GDM1 (cell line): ENCODE data around the gene NFKB1.

Source experiments
- DNase-seq: peaks from one replicate; lab custom pipeline; 2025; lab: John Stamatoyannopoulos, UW

The NFKB1 gene

DNA sequence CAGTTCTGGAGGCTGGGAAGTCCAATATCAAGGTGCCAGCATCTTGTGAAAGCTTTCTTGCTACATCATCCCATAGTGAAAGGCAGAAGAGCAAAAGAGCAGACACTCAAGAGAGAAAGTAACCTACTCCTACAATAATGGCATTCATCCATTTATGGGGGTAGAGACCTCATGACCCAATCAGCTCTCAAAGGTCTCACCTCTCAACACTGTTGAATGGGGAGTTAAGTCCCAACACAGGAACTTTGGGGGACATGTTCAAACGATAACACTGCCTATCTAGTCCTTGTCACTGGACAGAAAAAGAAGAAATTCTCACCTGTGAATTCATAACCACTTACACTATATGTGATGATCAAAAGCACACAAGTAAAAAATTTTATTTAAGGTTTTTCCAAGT lies 6.6 kb upstream of the NFKB1 start:
- no peak for DNase-seq

DNA sequence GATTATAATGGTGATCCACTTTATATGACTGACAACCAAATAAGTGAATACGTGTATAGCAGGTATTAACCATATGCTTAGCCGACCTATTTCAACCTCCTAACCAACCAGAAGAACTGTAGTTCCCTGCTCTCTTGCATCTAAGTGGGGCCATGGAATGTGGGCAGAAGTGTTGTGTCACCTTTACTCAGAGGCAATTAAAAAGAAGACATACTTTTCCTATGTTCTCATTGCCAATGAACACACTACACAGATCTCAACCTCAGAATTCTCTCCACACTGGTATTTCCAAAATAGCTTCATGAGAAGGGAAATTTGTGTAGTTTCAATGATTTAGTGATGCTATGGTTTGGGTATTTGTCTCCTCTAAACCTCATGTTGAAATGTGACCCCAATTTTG lies 3.2 kb upstream of the NFKB1 start:
- DNase-seq = no peak

DNA sequence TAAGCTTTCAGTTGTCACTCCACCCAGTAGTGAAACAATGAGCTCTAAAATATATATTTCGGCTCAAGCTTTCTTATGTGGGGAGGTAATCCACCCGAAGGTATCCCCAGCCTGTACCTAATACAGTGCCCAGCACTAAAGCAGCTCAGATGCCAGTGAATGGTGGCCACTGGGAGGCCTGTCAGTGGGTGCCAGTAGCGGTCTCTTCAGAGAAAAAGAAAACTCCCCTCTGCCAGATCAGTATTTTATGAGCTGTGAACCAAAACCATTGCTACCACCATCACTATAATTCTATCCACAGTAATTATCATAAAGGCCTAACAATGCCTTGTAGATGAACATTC lies 835 bp upstream of the NFKB1 start:
- no peak for DNase-seq

DNA sequence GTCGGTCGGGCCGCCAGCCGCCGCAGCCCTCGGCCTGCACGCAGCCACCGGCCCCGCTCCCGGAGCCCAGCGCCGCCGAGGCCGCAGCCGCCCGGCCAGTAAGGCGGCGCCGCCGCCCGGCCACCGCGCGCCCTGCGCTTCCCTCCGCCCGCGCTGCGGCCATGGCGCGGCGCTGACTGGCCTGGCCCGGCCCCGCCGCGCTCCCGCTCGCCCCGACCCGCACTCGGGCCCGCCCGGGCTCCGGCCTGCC lies 213 bp downstream of the NFKB1 start:
- DNase-seq = no peak

DNA sequence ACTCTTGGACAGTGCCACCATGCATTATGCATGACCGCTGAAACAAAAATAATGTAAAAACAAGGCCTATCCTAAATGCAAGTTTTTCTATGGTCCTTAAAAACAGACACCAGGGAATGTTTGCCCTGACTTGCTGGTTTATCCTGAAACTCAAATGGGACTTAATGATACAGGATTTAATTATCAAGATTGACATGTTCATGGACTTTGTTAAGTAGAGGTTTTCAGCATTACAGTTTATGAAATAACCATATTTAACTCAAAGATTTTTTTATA lies 1.3 kb downstream of the NFKB1 start:
- DNase-seq = no peak

DNA sequence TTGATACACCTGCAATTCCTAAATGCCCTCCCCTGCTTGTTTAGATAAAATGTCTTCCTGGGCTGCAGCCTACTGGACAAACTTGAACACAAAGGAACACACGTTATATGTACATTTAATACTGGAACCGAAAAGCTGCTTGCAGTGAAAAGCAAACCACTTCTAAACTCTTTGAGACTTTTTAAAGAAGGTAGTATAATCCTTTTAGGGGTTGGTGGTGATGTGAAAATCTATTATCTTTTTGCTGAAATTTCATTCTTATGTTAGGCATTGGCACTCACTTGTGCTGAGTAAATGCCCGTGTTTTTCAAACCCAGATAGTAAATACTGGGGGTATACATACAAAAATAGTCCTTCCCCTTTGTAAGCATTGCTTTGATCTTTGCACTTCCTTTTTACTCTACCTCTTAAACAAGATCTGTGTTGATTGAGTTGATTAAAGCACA lies 2.2 kb downstream of the NFKB1 start:
- no peak for DNase-seq

DNA sequence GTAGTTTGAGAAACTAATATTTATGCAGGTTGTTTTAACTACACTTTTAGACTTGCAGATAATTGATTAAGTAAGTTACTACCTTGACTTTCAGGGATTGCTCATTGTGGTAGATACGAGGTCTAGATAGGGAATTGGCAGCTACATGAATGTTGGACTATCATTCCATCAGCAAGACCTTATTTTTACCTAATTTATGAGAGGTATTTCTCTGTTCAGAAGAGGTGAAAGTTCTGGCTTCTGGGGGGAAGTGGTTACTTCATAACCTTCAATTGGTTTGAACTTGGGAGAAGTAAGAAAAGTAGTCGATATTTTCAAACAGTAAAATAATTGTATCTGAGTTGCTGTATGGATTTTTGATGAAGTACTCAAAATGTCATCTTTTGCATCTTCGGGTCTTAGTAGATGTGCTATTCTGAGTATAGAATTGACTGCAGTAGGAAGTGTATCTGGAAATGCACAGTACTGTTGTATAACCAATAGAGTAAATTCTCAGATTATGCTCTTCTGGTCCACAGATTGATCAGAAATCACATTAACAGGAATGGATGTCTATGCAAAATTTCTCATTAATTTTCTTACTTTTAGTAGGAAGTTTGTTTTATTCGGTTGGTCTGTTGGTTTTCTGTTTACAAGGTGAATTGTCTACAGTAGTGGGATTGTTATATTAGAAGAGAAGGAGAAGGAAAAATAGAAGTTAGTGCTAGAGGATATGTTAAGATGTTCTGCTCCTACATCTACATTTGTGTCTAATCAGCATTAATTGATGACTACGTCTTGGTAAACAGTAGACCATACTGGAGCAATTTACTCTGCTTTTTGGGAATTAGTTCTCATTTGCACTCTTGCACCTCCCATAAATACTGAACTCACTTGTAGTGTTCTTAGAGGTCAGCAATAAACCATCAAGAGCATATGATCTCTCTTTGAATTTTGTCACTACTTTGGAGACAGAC lies 3.0 kb downstream of the NFKB1 start:
- no peak for DNase-seq

DNA sequence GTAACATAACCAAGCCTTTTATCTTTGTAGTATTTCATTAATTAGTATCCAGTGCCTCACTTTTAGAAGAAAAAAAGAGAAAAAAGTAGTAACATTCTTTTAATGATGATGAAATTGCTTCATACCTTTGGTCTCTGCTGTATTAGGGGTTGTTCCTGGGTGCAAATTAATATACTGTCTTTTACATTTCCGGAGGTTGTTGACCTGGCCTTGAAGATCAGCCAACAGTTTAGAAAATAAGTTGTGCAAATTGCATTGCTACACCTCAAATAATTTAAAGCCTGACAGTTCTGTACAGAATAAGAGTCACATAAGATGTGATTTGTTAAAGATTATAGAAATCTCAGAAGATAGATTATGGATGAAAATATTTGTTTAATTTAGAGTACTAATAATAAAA lies 3.8 kb downstream of the NFKB1 start:
- DNase-seq = no peak

DNA sequence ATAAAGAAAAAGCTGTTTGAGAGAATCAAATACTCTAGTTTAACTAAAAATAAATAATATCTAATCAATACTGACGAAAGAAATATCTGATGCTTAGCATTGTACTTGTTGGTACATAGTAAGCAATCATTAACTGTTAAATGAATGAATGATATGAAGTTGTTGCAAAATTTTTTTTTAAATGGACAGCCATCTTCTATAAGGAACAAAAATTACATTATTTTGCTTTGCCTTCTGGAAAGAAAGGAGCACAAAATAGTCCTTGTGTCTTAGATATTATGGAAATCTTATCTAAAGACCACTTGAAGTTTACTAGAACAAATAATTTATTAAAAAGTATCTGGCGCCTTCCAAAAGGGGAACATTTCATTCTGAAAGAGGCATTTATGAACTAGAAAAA lies 4.5 kb downstream of the NFKB1 start:
- DNase-seq = no peak

DNA sequence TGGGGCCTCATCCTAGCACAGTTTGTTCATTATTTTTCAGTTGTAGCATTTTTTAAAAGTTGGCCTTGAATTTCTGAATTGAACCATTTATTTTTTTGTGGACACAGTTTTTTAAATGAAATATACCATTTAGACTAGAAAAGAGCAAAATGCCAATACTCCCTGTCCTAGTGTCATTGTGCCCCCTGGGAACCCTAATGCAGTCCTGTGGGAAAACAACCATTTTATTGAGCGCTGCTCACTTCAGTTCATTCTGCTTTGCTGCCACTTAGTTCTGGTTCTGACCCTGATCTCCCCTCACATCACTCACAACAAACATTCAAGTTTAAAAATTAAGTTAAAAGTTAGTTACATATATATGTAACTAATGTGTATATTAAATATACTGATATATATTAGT lies 5.4 kb downstream of the NFKB1 start:
- no peak for DNase-seq

DNA sequence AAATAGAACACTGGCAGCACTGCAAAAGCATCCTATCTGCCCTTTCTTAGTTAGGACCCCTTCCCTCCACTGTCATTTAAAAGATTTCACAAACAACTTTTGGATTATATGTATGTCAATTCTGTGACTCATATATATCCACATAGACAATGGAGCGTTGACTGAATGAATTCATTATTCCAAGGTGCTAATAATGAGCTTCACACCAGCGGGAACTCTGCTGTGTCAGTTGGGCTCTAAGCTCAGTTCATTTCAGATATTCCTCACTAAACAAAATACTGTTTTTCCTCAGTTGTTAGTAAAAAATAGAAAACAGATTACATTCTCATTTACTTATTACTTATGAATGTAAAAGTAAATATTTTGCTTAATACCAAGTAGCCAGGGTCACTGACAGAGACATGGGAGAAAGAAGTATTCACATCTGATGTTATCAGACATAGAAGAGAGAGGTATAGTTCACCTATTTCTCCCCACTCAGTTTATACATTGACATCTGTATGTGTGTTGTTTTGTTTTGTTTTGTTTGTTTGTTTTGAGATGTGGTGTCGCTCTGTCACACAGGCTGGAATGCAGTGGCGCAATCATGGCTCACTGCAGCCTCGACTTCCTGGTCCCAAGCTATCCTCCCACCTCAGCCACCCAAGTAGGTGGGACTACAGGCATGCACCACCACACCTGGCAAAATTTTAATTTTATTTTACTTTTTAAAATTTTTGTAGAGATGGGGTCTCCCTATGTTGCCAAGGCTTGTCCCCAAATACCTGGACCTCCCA lies 10.9 kb downstream of the NFKB1 start:
- no peak for DNase-seq

DNA sequence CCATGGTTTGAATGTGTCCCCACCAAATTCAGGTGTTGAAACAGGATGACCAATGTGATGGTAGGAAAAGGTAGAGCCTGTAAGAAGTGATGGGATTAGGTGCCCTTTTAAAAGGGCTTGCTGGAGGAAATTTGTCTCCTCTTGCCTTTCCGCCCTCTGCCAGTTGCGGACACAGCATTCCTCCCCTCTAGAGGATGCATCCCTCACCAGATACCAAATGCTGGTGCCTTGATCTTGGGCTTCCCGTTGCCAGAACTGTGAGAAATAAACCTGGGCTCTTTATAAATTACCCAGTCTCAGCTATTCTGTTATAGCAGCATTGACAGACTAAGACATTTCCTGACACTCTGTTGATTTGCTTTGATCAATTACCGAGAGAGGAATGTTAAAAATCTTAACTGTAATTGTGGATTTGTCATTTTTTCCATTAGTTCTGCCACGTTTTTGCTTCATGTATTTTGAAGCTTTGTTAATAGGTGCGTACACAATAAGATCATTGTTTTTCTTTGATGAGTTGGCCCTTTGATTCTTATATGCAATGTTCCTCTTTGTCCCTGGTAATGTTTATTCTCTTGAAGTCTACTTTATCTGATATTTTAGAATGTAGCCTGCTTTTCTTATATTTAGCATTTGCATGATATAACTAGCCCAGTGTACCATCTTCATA lies 13.3 kb downstream of the NFKB1 start:
- no peak for DNase-seq

DNA sequence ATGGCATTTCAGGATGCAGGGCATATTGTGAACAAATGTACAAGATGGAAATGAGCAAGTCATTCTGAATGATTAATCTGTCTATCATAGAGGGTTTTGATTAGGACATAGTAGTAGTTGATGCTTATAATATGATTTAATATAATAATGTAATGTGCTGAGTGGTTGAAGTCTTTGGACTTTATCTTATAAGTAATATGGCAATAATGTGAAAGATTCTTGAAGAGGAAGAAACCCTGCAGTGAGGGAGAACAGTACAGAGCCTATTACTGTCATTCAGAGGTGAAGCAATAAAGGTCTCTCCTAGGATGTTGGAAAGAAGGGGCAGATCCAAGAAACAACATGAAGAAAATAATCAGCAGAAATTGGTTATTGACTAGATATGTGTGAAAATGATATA lies 16.6 kb downstream of the NFKB1 start:
- DNase-seq = no peak

DNA sequence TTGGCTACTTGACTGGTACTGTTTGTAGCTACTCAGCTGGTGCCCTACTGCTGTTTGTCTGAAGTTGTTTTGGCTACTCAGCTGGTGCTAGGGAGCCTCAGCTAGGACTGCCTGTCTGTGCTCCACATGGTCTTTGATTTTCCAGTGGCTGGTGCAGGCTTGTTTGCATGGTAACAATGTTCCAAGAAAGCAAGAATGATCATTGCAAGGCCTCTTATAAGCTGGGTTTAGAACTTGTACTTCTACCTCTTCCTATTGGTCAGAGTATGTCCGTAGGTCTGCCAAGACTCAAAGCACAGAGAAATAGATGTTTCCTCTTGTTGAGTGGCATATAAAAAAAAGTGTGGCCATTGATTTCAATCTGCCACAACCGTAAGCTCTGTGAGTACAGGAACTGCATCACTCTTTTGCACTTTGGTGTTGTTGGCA lies 17.6 kb downstream of the NFKB1 start:
- no peak for DNase-seq

DNA sequence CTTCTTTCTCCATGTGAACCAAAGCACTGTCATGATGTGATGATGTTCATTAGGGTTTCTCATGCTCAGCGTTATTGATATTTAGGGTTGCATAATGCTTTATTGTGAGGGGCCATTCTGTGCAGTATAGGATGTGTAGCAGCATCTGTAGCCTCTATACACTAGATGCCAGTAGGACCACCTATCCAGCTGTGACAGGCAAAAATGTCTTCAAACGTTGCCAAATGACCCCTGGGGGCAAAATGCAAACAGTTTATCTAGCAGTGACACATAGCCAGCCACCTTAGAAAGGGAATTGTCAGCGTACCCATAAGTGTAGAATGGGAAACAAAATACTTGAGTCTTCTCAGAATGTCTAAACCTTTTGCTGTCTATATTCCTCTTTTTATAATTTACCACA lies 18.8 kb downstream of the NFKB1 start:
- DNase-seq = no peak

DNA sequence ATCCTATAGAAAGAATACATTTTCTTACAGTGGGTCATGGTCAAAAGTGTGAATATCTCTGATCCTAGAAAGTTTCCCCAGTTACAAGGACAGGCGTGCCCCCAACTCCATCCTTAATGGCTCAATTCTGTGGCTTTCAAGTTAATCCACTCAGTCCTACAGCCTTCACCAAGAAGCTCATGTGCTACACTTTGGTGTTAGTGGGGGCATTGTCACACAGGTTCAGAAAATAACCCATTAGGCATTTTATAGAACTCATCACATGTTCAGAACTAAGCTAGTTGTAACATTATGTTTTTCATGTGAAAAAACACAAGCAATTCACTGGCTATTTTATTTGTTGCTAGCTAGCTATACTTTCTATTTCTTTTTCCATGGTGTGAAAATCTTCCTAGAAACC lies 20.4 kb downstream of the NFKB1 start:
- DNase-seq = no peak

DNA sequence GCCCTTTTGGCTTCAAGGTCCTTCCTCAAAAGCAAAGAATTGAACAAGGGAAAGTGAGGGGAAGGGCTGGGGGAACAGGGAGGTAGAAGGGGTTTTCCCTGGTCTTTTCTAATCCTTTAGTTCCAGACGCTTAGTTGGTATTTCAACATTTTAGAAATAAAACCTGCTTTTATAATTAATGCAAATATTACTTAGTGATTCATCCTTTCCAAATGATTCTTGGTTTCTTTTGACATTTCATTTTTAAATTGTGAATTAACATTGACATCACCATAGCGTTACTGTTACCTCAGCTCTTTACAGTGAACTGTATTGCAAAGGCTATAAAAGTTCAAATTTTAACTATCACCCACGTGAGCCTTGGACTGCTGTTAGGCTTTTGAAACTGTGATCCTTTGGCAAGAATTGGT lies 20.9 kb downstream of the NFKB1 start:
- DNase-seq = no peak

DNA sequence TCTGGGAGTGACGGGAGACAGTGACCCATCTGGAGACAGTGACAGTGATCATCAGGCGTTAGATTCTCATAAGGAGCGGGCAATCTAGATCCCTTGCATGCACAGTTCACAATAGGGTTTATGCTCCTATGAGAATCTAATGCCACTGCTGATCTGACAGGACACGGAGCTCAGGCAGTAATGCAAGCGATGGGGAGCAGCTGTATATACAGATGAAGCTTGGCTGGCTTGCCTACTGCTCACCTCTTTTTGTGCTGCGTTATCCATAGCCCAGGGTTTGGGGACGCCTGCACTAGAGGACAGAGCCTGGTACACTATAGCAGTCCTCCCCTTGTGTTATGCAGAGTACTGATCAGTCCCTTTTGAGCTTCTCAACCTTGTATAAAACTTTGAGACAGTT lies 23.5 kb downstream of the NFKB1 start:
- no peak for DNase-seq

DNA sequence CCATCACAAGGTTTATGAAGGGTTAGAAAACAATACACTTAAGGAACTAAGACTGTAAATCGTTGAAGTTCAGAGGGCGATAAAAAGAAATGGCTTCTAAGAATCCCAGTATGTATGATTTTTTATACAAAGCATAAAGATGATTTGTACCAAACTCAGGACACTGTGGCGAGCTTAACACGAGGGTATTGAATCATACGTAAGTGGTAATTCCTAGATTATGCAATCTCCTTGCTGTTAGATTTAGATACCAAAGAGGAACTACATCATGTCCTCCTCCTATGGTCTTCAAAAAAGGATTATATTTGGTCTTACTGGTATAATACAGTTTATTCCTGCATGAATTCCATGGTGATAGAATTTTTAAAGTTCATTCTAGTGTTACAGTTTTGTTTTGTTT lies 23.9 kb downstream of the NFKB1 start:
- DNase-seq = no peak

DNA sequence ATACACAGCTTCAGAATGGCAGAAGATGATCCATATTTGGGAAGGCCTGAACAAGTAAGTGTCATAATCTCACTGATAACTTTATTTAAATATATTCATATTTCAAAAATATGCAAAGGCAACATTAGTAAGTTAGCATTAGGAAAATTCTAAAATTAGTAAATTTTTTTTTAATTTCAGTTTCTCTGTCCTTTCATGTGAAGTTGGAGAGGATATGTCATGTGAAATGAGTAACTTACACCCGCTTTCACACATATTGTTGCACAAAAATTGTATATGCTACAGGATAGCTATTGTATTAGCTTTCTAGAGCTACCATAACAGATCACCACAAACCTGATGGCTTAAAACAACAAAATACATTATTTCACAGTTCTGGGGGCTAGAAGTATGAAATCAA lies 24.3 kb downstream of the NFKB1 start:
- DNase-seq = no peak

DNA sequence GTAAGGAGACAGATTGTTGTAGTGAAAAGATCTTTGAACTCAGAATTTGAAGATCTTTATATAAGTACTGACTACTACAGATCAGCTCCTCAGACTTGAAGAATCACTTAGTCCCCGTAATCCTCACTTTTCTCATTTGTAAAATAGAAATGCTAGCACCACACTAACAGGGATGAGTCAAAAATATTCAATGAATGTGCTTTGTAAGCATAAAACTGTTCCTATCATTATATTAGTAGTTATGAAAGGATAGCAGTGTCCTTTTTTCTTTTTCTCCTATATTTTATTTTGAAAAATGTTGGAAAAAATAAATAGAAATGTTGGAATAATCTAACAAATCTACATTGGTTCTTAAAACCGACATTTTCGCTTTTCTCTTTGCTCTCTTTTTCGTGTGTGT lies 25.4 kb downstream of the NFKB1 start:
- DNase-seq = no peak

DNA sequence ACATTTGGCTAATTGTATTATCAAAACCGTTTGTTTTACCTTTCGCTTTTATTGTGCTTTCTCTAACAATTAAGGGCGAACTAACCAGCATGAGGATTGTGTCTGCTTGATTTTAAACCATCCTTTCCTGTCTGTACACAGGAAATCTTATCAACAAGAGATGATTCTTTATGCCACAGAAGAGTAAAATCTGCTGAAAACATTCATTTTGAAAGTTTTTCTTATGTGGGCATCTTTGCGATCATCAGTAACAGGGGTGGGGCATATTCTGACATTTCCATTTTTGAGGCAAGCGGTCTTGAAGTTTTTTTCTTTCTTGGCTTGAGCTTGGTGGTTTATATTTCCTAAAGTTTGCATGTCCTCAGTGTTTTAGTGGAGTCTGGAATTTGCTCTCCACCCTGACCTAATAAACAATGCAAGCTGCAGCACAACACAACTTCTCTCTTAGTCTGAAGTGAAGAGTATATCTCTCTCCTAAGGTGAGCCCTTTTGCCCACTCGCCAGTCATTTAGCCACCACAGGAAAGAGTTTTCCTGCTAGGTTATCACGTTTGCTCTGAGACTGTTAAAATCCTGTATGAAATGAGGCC lies 26.6 kb downstream of the NFKB1 start:
- DNase-seq = no peak

DNA sequence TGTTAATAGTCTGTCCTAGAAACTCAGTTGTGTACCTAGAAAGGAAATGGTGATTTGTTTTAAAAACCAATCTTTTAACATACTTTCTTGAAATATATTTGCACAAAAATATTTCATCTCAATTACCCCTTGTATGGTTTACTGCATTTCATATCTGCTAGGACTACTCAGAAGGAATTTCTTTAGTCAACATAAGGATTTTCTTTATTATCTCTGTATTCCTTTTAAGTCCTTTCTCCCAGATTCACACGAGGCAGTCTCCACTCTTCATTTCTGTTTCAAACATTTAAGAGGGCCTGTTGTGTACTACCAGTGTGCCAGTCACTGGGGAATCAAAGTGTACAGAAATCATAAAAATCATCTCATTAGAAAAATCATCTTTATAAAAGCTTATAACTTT lies 28.8 kb downstream of the NFKB1 start:
- no peak for DNase-seq
